Urothelium cell line (cell line): ENCODE results near the gene RBBP8NL.

Experiments
- DNase-seq: peaks from one replicate; pipeline ENCODE4 v3.0.0; 2011; ENCODE audit warnings: low spot score, mixed read lengths
- FAIRE-seq: peaks from 2 replicates; lab custom pipeline; 2011; peaks lifted over from hg19 to GRCh38; lab: Jason Lieb, UNC

The RBBP8NL gene

DNA sequence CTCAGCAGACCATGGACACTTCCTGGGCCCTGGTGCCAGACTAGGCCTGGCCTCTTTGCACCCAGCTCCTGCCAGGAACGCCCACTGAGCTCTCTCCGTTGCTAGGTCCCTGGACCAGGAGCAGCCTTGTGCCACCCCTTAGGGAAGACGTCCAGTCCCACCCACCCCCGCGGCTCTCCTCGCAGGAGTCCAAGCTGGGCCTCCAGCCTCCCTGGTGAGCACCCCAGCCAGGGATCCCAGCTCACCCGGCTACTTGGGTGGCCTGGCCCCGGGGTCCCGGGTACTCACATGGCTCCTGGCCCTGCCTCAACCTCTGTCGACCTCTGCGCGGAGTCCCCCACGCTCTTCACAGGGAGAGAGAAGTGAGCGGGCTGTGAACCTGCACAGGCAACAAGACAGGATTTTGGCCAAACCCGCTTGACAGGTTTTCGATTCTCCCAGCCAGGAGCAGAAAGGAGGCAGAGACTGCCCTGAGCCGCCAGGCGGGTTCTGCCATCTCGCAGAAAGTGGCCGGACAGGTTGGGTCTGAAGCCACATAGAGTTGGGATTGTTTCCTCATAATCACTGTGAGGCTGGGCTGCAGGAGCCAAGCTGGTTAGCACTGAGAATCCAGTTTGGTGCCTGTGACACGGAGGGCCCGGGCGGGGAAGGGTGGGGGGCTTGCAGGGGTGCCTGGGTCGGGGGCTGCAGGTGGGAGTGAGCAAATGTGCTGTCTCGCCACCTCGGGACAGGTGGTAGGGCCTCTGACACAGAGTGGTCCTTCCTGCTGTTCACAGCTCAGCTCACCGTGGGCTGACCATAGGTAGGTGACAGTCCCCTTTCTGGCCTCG, at the start of gene RBBP8NL:
Gene RBBP8NL, minus strand, starts transcription at position 368 of the 830 bp plus-strand sequence. CDS start 7,892 bp downstream, outside the sequence.
- no peak for FAIRE-seq
- no peak for DNase-seq

GRCh38 chr20:62476056-62476838, 48.9 kb upstream of the RBBP8NL start:
- peak; percentile 55 for DNase-seq
- peak; percentile 37 for FAIRE-seq

DNA sequence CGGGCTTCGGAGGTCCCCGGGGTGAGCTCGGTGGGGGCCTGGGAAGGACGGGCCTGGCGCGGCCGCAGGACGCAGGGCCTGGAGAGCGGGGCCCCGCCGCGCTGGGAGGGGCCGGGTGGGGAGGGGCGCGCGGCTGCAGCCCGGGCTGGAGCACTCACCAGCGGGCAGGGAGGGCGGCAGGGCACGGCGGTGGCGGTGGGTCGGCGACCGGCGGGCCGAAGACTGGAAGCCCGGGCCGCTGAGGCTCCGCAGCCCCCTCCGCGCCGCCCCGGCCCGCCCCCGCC, 48.4 kb upstream of the RBBP8NL start, which contains the start of gene GATA5:
Gene GATA5, minus strand, starts transcription at position 224 of the 284 bp plus-strand sequence. CDS start 474 bp downstream, outside the sequence.
- FAIRE-seq (no peak), DNase-seq (no peak)

DNA sequence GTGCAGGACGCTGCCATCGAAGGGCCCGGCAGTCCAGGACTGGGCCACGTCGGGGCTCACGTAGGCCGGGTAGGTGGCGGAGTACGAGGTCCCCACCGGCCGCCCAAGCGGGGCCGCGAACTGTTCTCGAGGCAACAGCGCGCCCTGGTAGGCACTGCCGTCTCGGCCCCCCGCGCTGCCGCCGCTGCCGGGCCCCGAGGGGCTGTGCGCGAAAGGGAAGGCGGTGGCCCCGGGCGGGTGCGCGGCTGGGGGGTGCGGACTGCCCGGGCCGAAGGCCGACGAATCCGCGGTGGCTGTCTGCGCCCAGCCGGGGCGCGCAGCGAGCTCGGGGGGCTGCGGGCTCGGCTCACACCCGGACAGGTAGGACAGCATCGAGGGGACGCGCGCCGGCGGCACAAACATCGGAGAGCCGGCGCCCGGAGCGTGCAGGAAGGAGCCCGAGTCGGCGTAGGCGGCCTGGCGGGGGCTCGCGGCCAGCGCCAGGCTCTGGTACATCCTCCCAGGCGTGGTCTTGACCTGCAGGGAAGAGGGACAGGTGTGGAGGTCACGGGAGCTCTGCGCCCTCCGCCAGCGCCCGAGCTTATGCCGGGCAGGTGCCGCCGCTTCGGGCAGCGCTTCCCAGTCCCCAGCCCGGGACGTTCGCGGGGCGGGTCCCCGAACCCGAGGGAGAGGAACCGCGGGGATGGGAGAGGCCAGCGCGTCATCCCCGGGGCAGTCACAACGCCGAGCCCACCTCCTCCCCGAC, 47.9 kb upstream of the RBBP8NL start:
- FAIRE-seq, result peak; percentile 58

GRCh38 chr20:62474604-62475026, 47.3 kb upstream of the RBBP8NL start:
- FAIRE-seq, result no peak
- DNase-seq, result no peak

More for the DNA sequence above, 47.9 kb upstream of the RBBP8NL start:
- DNase-seq, result peak; percentile 46

- DNase-seq (no peak), FAIRE-seq (no peak)
Observed at GRCh38 chr20:62473717-62474603, 46.6 kb upstream of the RBBP8NL start.

GRCh38 chr20:62472941-62473585, 45.7 kb upstream of the RBBP8NL start:
- FAIRE-seq, result no peak

GRCh38 chr20:62472138-62472940, 45.0 kb upstream of the RBBP8NL start:
- DNase-seq, result no peak
- no peak for FAIRE-seq

More at GRCh38 chr20:62472941-62473585, 45.7 kb upstream of the RBBP8NL start:
- DNase-seq, result no peak

GRCh38 chr20:62470459-62470858, 43.1 kb upstream of the RBBP8NL start:
- DNase-seq (no peak), FAIRE-seq (no peak)

DNA sequence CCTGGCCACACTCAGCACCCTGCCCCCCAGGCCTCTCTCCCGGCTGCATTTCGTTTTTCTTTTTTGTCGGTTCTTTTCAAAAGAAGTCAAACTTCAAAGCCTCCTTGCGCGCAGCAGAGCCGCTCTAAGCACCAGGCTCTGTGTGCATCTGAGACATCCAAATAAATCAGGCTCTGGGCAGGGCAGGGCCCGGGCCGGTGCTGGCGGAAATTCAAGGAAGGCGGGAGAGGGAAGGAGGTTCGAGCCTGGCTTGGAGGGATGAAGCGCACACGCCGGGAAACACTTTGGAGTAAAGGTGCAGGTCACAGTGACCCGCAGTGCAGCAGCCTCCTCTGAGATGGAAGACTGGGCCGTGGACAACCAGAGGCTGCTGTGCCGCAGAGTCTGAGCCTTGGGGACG, 42.7 kb upstream of the RBBP8NL start:
- FAIRE-seq, result no peak

DNA sequence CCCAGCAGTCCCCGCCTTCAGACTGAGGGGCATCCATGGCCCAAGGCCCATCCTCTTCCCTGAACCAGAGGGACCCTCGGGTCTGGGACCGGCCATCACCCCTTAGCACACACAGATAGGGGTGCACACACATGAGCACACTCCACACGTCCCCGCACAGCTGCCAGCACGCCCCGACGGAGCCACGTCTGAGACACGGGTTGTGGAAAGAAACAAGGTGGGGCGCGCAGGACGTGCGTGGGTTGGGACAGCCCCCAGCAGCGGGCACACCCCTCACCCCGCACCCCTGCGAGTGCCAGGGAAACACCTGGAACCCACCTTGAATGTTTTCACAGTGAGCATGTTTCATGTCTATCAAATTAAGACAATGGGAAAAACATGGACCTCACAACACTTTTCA, 42.0 kb upstream of the RBBP8NL start:
- DNase-seq, result no peak
- peak; percentile 53 for FAIRE-seq

More for the DNA sequence above, 42.7 kb upstream of the RBBP8NL start:
- no peak for DNase-seq

DNA sequence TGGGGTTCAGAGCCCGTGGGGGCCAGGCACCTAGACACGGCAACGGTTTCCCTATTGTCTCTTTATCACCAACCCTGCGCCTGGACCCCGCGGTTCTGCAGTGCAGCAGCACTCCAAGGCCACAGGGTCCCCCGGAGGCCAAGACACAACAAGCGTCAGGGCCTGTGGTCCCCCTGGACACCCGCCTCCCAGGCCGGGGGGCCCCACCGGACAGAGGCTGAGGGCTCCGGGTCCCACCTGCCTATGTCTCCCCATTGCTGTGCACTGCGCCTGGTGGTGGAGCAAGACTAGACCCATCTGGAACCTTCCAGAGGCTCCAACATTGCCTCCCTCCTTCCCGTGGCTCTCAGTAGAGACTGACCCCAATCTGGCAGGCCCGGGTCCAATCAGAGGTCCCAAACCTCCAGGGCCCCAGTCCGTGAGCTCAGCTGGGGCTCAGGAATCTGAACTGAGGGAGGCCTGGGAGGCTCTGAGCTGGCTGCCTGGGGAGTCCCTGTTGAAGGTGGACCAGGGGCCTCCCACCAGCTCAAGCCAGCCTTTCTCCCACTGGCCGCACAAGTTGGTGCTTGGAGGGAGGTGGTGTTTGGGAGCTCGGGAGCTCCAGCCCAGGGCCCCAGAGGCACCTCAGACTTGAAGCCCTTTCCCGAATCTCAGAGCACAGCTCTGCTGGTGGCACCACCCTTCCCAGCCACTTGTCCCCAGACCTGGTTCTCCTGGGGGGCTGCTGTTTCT, 39.6 kb upstream of the RBBP8NL start:
- DNase-seq (no peak), FAIRE-seq (no peak)

GRCh38 chr20:62466072-62466760, 38.9 kb upstream of the RBBP8NL start:
- FAIRE-seq, result peak; percentile 75
- DNase-seq, result no peak

- no peak for DNase-seq
- FAIRE-seq, result no peak
Observed at GRCh38 chr20:62464990-62465389, 37.7 kb upstream of the RBBP8NL start.

GRCh38 chr20:62464425-62464770, 37.1 kb upstream of the RBBP8NL start:
- DNase-seq (no peak), FAIRE-seq (peak; percentile 42)

- DNase-seq, result no peak
- peak; percentile 72 for FAIRE-seq
Observed at GRCh38 chr20:62463651-62464424, 36.5 kb upstream of the RBBP8NL start.
